ENCODE measurements around the gene APBA1. TPM values are rescaled to one million over a fixed set of nuclear protein-coding genes. Genes with fewer than 3 reads are reported as not detected.

APBA1 gene
- total RNA-seq, 1 experiment from 2014 or later, result 1.8 TPM

GRCh38 chr9:69697475-69697874 lies 25.3 kb upstream of the APBA1 start:
- H2AK5ac ChIP-seq (ENCODE audit: insufficient read length, low read length), result no peak overlapping the region
- no peaks in the 10 kb centered on the region for H3K23me2 ChIP-seq (ENCODE audit: insufficient read length, low read depth, low read length, poor library complexity, severe bottlenecking)
- no peaks in the 10 kb centered on the region for H4K20me1 ChIP-seq (ENCODE audit: control insufficient read depth, insufficient read depth, insufficient read length)
- H3K79me1 ChIP-seq (ENCODE audit: insufficient read depth, low read depth, low read length, poor library complexity, severe bottlenecking), result no peaks in the 10 kb centered on the region
- H3K9ac ChIP-seq (ENCODE audit: extremely low read depth, insufficient read length, low read length), result no peak overlapping the region
- H3K56ac ChIP-seq (ENCODE audit: insufficient read length, low read depth, low read length), result no peak overlapping the region
- Mint-ChIP-seq H3K4me1 (no peaks in the 10 kb centered on the region), H3K27me3 (ENCODE audit: low read depth) (no peaks in the 10 kb centered on the region), H3K4me3 (no peak overlapping the region), H3K9me3 (peaks cover 17 to 24% of the 10 kb centered on the region in 2 experiments), H3K27ac (no peak overlapping the region), H3K36me3 (ENCODE audit: insufficient read depth in 1 of 3, low read depth in 3 of 3) (peaks cover 4 to 15% (median 6%) of the 10 kb centered on the region in 3 experiments; a peak in 5 of 7 replicates)
- TF ChIP-seq CTCF (conservative IDR thresholded peaks at IDR 0.05), result no peak
- no peak overlapping the region for H3K23ac ChIP-seq (ENCODE audit: insufficient read length, low read depth, low read length)
- H4K91ac ChIP-seq (ENCODE audit: insufficient read length, low read depth, low read length), result no peak overlapping the region
- no peak overlapping the region for H2BK120ac ChIP-seq (ENCODE audit: low read depth, low read length, poor library complexity, severe bottlenecking)
- no peak for DNase-seq
- no peak overlapping the region for H2AFZ ChIP-seq (ENCODE audit: low read length)
- H4K8ac ChIP-seq (replicated peaks; ENCODE audit: insufficient read length, low read depth, low read length), result no peak overlapping the region
- no peaks in the 10 kb centered on the region for H3K9me3 ChIP-seq (ENCODE audit: control insufficient read depth, low read depth, low read length)
- no peak overlapping the region for H3K4ac ChIP-seq (ENCODE audit: low read depth, low read length)
- no peaks in the 10 kb centered on the region for H3K27me3 ChIP-seq (ENCODE audit: insufficient read depth, low read length)
- no peak overlapping the region for H3K27ac ChIP-seq (ENCODE audit: insufficient read length, low read depth, low read length)
- H3K79me2 ChIP-seq (ENCODE audit: insufficient read depth, low read length), result no peaks in the 10 kb centered on the region
- H3K18ac ChIP-seq (ENCODE audit: insufficient read length, low read depth, low read length), result no peak overlapping the region
- H3T11ph ChIP-seq (ENCODE audit: low read length), result no peak overlapping the region
- no peak overlapping the region for H3K4me2 ChIP-seq (ENCODE audit: insufficient read depth, insufficient read length, low read length)
- no peak overlapping the region for H2BK5ac ChIP-seq (ENCODE audit: insufficient read length, low read length)
- no peak overlapping the region for H3K14ac ChIP-seq (ENCODE audit: insufficient read depth, low read length)
- no CpG with 5 or more reads among the region's 2 CpGs for WGBS (ENCODE audit: extremely low coverage, insufficient read length, low lambda C conversion rate)
- H2BK12ac ChIP-seq (ENCODE audit: insufficient read length, low read depth, low read length), result no peak overlapping the region
- H4K5ac ChIP-seq (ENCODE audit: insufficient read length, low read depth, low read length), result no peak overlapping the region
- H3K4me1 ChIP-seq (ENCODE audit: insufficient read depth, low read length), result no peaks in the 10 kb centered on the region
- no peak overlapping the region for H2BK20ac ChIP-seq (ENCODE audit: low read depth, low read length, poor library complexity, severe bottlenecking)
- H2BK15ac ChIP-seq (ENCODE audit: low read depth, low read length), result no peak overlapping the region

Measured in H9 (cell line).